ENCODE measurements around the gene ADAMTSL2. TPM values are rescaled to one million over a fixed set of nuclear protein-coding genes. Genes with fewer than 3 reads are reported as not detected.

Gene ADAMTSL2
- total RNA-seq, 1 donor from 2014 or later: not detected

- no peak for DNase-seq (ENCODE audit: low read depth)
- TF ChIP-seq CTCF (conservative IDR thresholded peaks at IDR 0.05; ENCODE audit: low read depth, low read length): no peak
- no peak overlapping the region for H3K4me3 ChIP-seq (ENCODE audit: low read depth, low read length)
Measured at GRCh38 chr9:133525677-133526076, 8.8 kb upstream of the ADAMTSL2 start.

DNA sequence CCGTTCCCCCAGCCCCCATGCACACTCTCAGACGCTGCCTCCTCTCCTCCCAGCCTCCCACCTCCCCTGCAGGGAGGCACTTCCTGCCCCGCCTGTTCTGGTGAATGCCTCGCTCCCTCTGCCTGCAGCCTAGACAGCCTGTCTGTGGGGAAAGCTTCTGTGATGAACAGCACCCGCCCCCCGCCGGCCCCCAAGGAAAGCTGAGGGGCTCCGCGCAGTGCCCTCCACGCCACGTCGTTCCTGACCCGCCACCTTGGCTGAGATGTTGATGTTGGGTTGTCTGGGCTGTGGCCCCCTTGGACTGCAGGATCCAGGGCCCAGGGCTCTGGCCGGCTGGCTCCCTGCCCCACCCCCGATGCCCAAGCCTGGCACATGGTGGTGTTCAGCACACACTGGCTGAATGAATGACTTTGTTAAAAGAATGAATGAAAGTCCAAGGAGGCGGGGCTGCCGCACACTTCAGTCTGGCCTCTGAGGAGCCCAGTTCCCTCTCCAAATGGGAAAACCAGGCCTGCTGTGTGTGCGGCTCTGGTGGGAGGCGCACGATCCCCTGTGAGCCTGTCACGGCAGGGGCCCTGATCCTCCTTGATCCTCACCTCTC lies 7.7 kb upstream of the ADAMTSL2 start:
- TF ChIP-seq CTCF (conservative IDR thresholded peaks at IDR 0.05; ENCODE audit: low read depth, low read length): no peak
- no peak for DNase-seq (ENCODE audit: low read depth)
- no peak overlapping the region for H3K4me3 ChIP-seq (ENCODE audit: low read depth, low read length)

GRCh38 chr9:133527444-133527920 lies 7.0 kb upstream of the ADAMTSL2 start:
- no peak for DNase-seq (ENCODE audit: low read depth)
- H3K4me3 ChIP-seq (ENCODE audit: low read depth, low read length): no peak overlapping the region
- TF ChIP-seq CTCF (conservative IDR thresholded peaks at IDR 0.05; ENCODE audit: low read depth, low read length): no peak

- DNase-seq (ENCODE audit: low read depth): no peak
- no peak overlapping the region for H3K4me3 ChIP-seq (ENCODE audit: low read depth, low read length)
- no peak for TF ChIP-seq CTCF (conservative IDR thresholded peaks at IDR 0.05; ENCODE audit: low read depth, low read length)
Measured at GRCh38 chr9:133528001-133528875, 6.3 kb upstream of the ADAMTSL2 start.

GRCh38 chr9:133528876-133529241 lies 5.6 kb upstream of the ADAMTSL2 start:
- H3K4me3 ChIP-seq (ENCODE audit: low read depth, low read length): no peak overlapping the region
- no peak for DNase-seq (ENCODE audit: low read depth)
- TF ChIP-seq CTCF (conservative IDR thresholded peaks at IDR 0.05; ENCODE audit: low read depth, low read length): no peak

DNA sequence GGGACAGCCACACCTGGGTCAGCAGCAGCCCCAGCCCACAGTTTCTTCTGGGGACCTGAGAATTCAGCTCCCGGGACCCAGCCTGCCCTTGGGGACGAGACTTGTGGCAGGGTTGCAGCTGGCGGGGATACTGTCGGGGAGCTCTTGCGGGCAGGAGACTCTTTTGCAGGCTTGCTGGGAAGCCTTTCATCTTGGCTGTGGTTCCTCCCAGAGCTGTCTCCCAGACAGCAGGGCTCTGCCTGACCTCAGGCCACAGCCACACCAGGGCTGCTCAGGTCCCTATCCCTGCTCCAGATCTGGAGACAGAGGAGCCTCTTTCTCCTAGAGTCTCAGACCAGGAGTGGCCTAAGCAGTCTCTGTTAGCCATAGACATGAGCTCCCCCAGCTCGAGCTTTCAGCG lies 5.0 kb upstream of the ADAMTSL2 start:
- no peak for TF ChIP-seq CTCF (conservative IDR thresholded peaks at IDR 0.05; ENCODE audit: low read depth, low read length)

More for the DNA sequence above, 5.0 kb upstream of the ADAMTSL2 start:
- no peak overlapping the region for H3K4me3 ChIP-seq (ENCODE audit: low read depth, low read length)
- DNase-seq (ENCODE audit: low read depth): no peak
